GM12878 (cell line): ENCODE data around the gene CDCA5. TPM values are rescaled to one million over a fixed set of nuclear protein-coding genes. Genes with fewer than 3 reads are reported as not detected.

ENCODE experiments used
- ATAC-seq: fragments of 200-7000 bp; cut with Tn5 transposase; 3 replicates; pipeline ENCODE4 v1.9.1; 2020; ENCODE audit warnings: mild to moderate bottlenecking, moderate library complexity
- BruUV-seq: library from RNA; stranded (reverse); fragments of 400-500 nt; replicated peaks from 2 replicates; lab custom pipeline; 2021; lab: Mats Ljungman, UMichigan
- CTCF ChIA-PET: fragments of 300-600 bp; sonication (Branson Sonifier 250); formaldehyde crosslinking; extraction: SDS; loops from one replicate; lab custom pipeline; 2021; ENCODE audit warnings: inconsistent platforms; lab: Yijun Ruan, JAX
- POLR2A ChIA-PET: fragments of 350-600 bp; formaldehyde crosslinking; extraction: SDS; loops from one replicate; lab custom pipeline; 2021; ENCODE audit warnings: inconsistent platforms; lab: Charles Lee
- RAD21 ChIA-PET: fragments of 300-600 bp; sonication (Branson Sonifier 250); formaldehyde crosslinking; loops from one replicate; lab custom pipeline; 2023; ENCODE audit warnings: antibody characterized with exemption; ENCODE audit not compliant: unreplicated experiment; lab: Charles Lee
- SMC1A ChIA-PET: fragments of 300-600 bp; sonication (Branson Sonifier 250); formaldehyde crosslinking; loops from one replicate; lab custom pipeline; 2023; ENCODE audit not compliant: unreplicated experiment, uncharacterized antibody; lab: Charles Lee
- DNase-seq: peaks from one replicate; pipeline ENCODE4 v3.0.0-alpha.2; 2011; ENCODE audit warnings: low read depth, low spot score
- FAIRE-seq: peaks from 3 replicates; lab custom pipeline; 2011; peaks lifted over from hg19 to GRCh38; lab: Jason Lieb, UNC
- H2AFZ ChIP-seq: 2 replicates; pipeline ENCODE4 v1.6.0; 2011; ENCODE audit warnings: low read depth, low read length, control low read depth; ENCODE audit not compliant: control insufficient read depth
- H3K27ac ChIP-seq: 2 replicates; pipeline ENCODE4 v1.5.1; 2011; ENCODE audit warnings: control low read depth; ENCODE audit not compliant: control insufficient read depth, insufficient read depth
- H3K27me3 ChIP-seq, 2 experiments: replicated peaks in 1 of 2; 2 replicates each; pipeline versions ENCODE4 v1.6.0 to v1.6.1; 2011; ENCODE audit warnings: low read length in 1 of 2; ENCODE audit not compliant: control insufficient read depth in 2 of 2, insufficient read depth in 2 of 2
- H3K36me3 ChIP-seq, 2 experiments: 2 replicates each; pipeline ENCODE4 v1.5.1; 2011; ENCODE audit warnings: low read length in 1 of 2; ENCODE audit not compliant: control insufficient read depth in 2 of 2, insufficient read depth in 2 of 2
- H3K4me1 ChIP-seq: 2 replicates; pipeline ENCODE4 v1.6.1; 2011; ENCODE audit warnings: mild to moderate bottlenecking, low read length, moderate library complexity, mixed read lengths; ENCODE audit not compliant: control insufficient read depth, insufficient read depth
- H3K4me2 ChIP-seq: 2 replicates; pipeline ENCODE4 v1.6.0; 2011; ENCODE audit warnings: control low read depth; ENCODE audit not compliant: control insufficient read depth, insufficient read depth
- H3K4me3 ChIP-seq: fragments of 200-600 bp; sonication (generic); 2 replicates; pipeline ENCODE4 v1.5.1; 2016
- H3K79me2 ChIP-seq: 2 replicates; pipeline ENCODE4 v1.6.0; 2011; ENCODE audit warnings: low read length; ENCODE audit not compliant: control insufficient read depth, insufficient read depth
- H3K9ac ChIP-seq: 2 replicates; pipeline ENCODE4 v1.8.0; 2011; ENCODE audit warnings: low read length, control low read depth, mixed read lengths; ENCODE audit not compliant: control insufficient read depth, insufficient read depth
- H3K9me3 ChIP-seq: replicated peaks from 3 replicates; pipeline ENCODE4 v1.5.1; 2011; ENCODE audit warnings: mild to moderate bottlenecking, low read length; ENCODE audit not compliant: control insufficient read depth, insufficient read depth
- H4K20me1 ChIP-seq: 2 replicates; pipeline ENCODE4 v1.6.0; 2011; ENCODE audit not compliant: control insufficient read depth, insufficient read depth
- MTA2 ChIP-seq: fragments of 450-650 bp; IDR thresholded peaks from 2 replicates; pipeline ENCODE4 v1.6.1; 2016; ENCODE audit warnings: low read depth, mild to moderate bottlenecking, moderate library complexity
- WGBS: methylation state at CpG from one replicate; pipeline ENCODE4 v1.1.6; 2016; ENCODE audit warnings: low lambda C conversion rate; ENCODE audit not compliant: insufficient replicate concordance, insufficient coverage; ENCODE audit errors: missing lambda C conversion rate; 5-methylcytosine and 5-hydroxymethylcytosine counted together
- in situ Hi-C: fragments of 300-500 bp; cut with MboI; formaldehyde crosslinking; loops from 9 replicates; pipeline ENCODE4 v1.14.3; 2018; ENCODE audit warnings: mixed read lengths
- intact Hi-C: fragments of 100-400 bp; cut with micrococcal nuclease; formaldehyde crosslinking; loops from one replicate; pipeline ENCODE4 v1.14.2; 2022; ENCODE audit not compliant: unreplicated experiment
- polyA plus RNA-seq, 11 experiments: library from polyadenylated mRNA; depleted of rRNA in 4 of 11; unstranded in 6 of 11; stranded (reverse) in 5 of 11; fragments of >200 nt; fragmentation: Nextera tagmentation in 4 of 11; fragmentation: Illumina TruSeq in 1 of 11; extraction: Ambion mirVana in 4 of 11; extraction: Trizol in 1 of 11; gene quantifications; 1 replicate in 1 of 11; 2 replicates in 10 of 11; pipeline versions ENCODE4 v1.2.1 to v1.2.3, GENCODE V29; 2011 to 2016; ENCODE audit warnings: inconsistent platforms in 2 of 11, missing spikeins in 2 of 11, low read depth in 1 of 11
- total RNA-seq, 4 experiments: library from RNA; depleted of rRNA in 3 of 4; stranded (reverse); fragments of >200 nt in 3 of 4; fragmentation: Illumina TruSeq in 1 of 4; extraction: Trizol in 1 of 4; gene quantifications; 2 replicates each; pipeline versions ENCODE4 v1.2.1 to v1.2.3, GENCODE V29; 2013 to 2021
- TF ChIP-seq, protein P1 (sequence below): fragments of 450-650 bp; formaldehyde crosslinking; IDR thresholded peaks from 2 replicates; pipeline ENCODE4 v1.4.0; 2020; ENCODE audit warnings: mild to moderate bottlenecking, moderate library complexity

CDCA5 gene
- total and polyA plus RNA-seq, 10 of the 15 experiments (the other 5 are each of a cell fraction or from before 2014, with no cell fraction given) = 21.2 to 107 (median 64.9) TPM

DNA sequence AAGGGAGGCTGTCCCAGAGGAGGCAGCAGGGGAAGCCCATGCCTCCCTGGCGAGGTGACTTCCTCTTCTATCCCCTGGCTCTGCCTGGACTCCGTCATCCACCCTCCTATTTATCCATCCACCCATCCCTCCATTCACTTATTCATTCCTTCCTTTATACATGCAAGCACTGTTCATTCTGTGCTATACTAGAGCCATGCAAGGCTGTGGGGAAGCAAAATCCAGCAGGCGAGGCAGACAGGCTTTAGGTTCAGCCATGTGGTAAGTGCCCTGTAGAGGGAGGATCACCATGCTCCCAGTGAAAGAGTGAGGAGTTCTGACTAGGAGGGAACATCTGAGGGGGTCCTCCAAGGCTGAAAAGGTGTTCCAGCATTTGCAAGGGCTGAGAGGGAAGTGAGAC lies 24.3 kb downstream of the CDCA5 start:
- in situ Hi-C loops = no loop called here
- H3K4me3 ChIP-seq = no peak overlapping the region
- no TSS peak for BruUV-seq
- ChIA-PET POLR2A (interaction anchor here (0.8 to 1.4 kb wide), 3 partner anchors 8 to 23 kb away, joined by 3 read pairs; no protein-coding TSS in a partner anchor), CTCF (interaction anchor here (1.1 kb wide), 2 partner anchors 58 to 212 kb away, joined by 3 read pairs; partner anchors contain the start of gene ZNHIT2), RAD21 (no interaction called here), SMC1A (interaction anchor here (0.6 kb wide), 1 partner anchor 23 kb away, joined by 4 read pairs; no protein-coding TSS in a partner anchor)
- no peaks in the 10 kb centered on the region for H3K79me2 ChIP-seq
- H3K4me2 ChIP-seq = no peak overlapping the region
- no peak overlapping the region for H3K9ac ChIP-seq
- H3K9me3 ChIP-seq = no peaks in the 10 kb centered on the region
- no peaks in the 10 kb centered on the region for H3K27me3 ChIP-seq
- intact Hi-C loops = no loop called here
- DNase-seq (no peak), FAIRE-seq (no peak), ATAC-seq (no peak)
- no peak overlapping the region for H2AFZ ChIP-seq
- WGBS = 30% methylated on average over 3 of the region's 3 CpGs
- no peaks in the 10 kb centered on the region for H4K20me1 ChIP-seq
- H3K27ac ChIP-seq = no peak overlapping the region
- TF ChIP-seq MTA2 = no peak
- TF ChIP-seq, protein P1, sequence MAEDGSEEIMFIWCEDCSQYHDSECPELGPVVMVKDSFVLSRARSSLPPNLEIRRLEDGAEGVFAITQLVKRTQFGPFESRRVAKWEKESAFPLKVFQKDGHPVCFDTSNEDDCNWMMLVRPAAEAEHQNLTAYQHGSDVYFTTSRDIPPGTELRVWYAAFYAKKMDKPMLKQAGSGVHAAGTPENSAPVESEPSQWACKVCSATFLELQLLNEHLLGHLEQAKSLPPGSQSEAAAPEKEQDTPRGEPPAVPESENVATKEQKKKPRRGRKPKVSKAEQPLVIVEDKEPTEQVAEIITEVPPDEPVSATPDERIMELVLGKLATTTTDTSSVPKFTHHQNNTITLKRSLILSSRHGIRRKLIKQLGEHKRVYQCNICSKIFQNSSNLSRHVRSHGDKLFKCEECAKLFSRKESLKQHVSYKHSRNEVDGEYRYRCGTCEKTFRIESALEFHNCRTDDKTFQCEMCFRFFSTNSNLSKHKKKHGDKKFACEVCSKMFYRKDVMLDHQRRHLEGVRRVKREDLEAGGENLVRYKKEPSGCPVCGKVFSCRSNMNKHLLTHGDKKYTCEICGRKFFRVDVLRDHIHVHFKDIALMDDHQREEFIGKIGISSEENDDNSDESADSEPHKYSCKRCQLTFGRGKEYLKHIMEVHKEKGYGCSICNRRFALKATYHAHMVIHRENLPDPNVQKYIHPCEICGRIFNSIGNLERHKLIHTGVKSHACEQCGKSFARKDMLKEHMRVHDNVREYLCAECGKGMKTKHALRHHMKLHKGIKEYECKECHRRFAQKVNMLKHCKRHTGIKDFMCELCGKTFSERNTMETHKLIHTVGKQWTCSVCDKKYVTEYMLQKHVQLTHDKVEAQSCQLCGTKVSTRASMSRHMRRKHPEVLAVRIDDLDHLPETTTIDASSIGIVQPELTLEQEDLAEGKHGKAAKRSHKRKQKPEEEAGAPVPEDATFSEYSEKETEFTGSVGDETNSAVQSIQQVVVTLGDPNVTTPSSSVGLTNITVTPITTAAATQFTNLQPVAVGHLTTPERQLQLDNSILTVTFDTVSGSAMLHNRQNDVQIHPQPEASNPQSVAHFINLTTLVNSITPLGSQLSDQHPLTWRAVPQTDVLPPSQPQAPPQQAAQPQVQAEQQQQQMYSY (CRISPR knock-in tag) = no peak
- H3K36me3 ChIP-seq = no peaks in the 10 kb centered on the region
- H3K4me1 ChIP-seq = peaks cover 31% of the 10 kb centered on the region
